Suprapubic skin (tissue), 3 donors: ENCODE data around the gene STX2.

Experiments
- CTCF ChIP-seq, 2 donors: fragments of 200-600 bp in 1 of 2; fragments of 450-650 bp in 1 of 2; sonication (generic) in 1 of 2; IDR thresholded peaks; one replicate each; pipeline ENCODE4 v1.5.1; 2016 to 2019; ENCODE audit warnings: antibody characterized with exemption in 2 of 2, mild to moderate bottlenecking in 1 of 2, moderate library complexity in 1 of 2
- POLR2A ChIP-seq, 2 donors: fragments of 450-650 bp; IDR thresholded peaks; one replicate each; pipeline ENCODE4 v1.6.1; 2017; ENCODE audit warnings: antibody characterized with exemption in 2 of 2, mild to moderate bottlenecking in 2 of 2, moderate library complexity in 2 of 2

DNA sequence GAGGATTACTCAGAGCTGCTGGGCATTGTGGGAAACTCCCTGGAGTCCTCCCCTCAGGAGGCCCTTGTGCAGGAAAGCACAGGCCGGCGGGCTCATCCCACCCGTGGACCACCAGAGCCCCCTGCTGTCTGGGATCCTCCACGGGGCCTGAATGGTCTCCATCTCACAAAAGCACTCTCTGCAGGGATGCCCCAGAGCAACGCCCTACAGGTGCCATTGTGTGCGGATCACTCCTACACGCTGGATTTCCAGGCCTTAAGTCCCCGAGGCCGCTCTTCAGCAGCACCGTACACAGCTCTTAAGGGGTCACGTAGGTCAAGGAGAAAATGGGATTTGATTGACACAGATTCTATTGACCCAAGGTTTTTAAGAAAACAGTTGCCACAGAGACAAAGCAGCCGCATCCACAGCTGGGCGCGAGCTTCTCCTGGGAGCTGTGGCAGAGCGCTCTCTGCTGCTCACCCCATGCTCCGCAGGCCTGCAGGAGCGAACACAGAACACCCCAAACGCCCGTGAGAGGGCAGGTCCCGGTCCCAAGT is 86.3 kb downstream of the STX2 start:
- TF ChIP-seq CTCF (IDR thresholded peaks at IDR 0.05) (no peak), POLR2A (IDR thresholded peaks at IDR 0.05) (no peak)
